Measurements from ENCODE around the gene KCNAB1.
A peak's percentile ranks its signal among the peaks of the same experiment; 100 is the strongest.
"Not testable (repeated sequence)": the region's sequence is repeated elsewhere in the genome, so short reads cannot be mapped to it uniquely, and the experiment has no call there.

The KCNAB1 gene

GRCh38 chr3:156137397-156137796 lies 17.0 kb downstream of the KCNAB1 start:
- DNase-seq (ENCODE audit: low read depth in 2 of 2), result not testable (repeated sequence)

GRCh38 chr3:156140001-156140595 lies 19.7 kb downstream of the KCNAB1 start:
- DNase-seq (ENCODE audit: low read depth in 2 of 2), result no peak

- DNase-seq (ENCODE audit: low read depth in 2 of 2), result no peak
Observed at GRCh38 chr3:156142702-156143101, 22.3 kb downstream of the KCNAB1 start.

GRCh38 chr3:156143136-156143535 lies 22.8 kb downstream of the KCNAB1 start:
- no peak for DNase-seq (ENCODE audit: low read depth in 2 of 2)

GRCh38 chr3:156144060-156144459 lies 23.7 kb downstream of the KCNAB1 start:
- DNase-seq (ENCODE audit: low read depth in 2 of 2), result no peak

GRCh38 chr3:156145866-156146265 lies 25.5 kb downstream of the KCNAB1 start:
- DNase-seq (ENCODE audit: low read depth in 2 of 2), result no peak

- DNase-seq (ENCODE audit: low read depth in 2 of 2), result no peak
Observed at GRCh38 chr3:156148345-156148945, 28.1 kb downstream of the KCNAB1 start.

- no peak for DNase-seq (ENCODE audit: low read depth in 2 of 2)
Observed at GRCh38 chr3:156148946-156149381, 28.6 kb downstream of the KCNAB1 start.

- no peak for DNase-seq (ENCODE audit: low read depth in 2 of 2)
Observed at GRCh38 chr3:156149876-156150275, 29.5 kb downstream of the KCNAB1 start.

- no peak for DNase-seq (ENCODE audit: low read depth in 2 of 2)
Observed at GRCh38 chr3:156150434-156151066, 30.2 kb downstream of the KCNAB1 start.

- DNase-seq (ENCODE audit: low read depth in 2 of 2), result peak; percentile 10 to 11
Observed at GRCh38 chr3:156151824-156152428, 31.5 kb downstream of the KCNAB1 start.

GRCh38 chr3:156158656-156159295 lies 38.4 kb downstream of the KCNAB1 start:
- no peak for DNase-seq (ENCODE audit: low read depth in 2 of 2)

- no peak for DNase-seq (ENCODE audit: low read depth in 2 of 2)
Observed at GRCh38 chr3:156160647-156161046, 40.3 kb downstream of the KCNAB1 start.

GRCh38 chr3:156161172-156161571 lies 40.8 kb downstream of the KCNAB1 start:
- no peak for DNase-seq (ENCODE audit: low read depth in 2 of 2)

GRCh38 chr3:156163848-156164247 lies 43.5 kb downstream of the KCNAB1 start:
- no peak for DNase-seq (ENCODE audit: low read depth in 2 of 2)

GRCh38 chr3:156166808-156167207 lies 46.4 kb downstream of the KCNAB1 start:
- no peak for DNase-seq (ENCODE audit: low read depth in 2 of 2)

GRCh38 chr3:156170571-156170970 lies 50.2 kb downstream of the KCNAB1 start:
- no peak for DNase-seq (ENCODE audit: low read depth in 2 of 2)

GRCh38 chr3:156171281-156172267 lies 51.2 kb downstream of the KCNAB1 start:
- DNase-seq (ENCODE audit: low read depth in 2 of 2), result no peak

GRCh38 chr3:156172536-156172935 lies 52.2 kb downstream of the KCNAB1 start:
- DNase-seq (ENCODE audit: low read depth in 2 of 2), result no peak

- no peak for DNase-seq (ENCODE audit: low read depth in 2 of 2)
Observed at GRCh38 chr3:156174229-156174847, 54.0 kb downstream of the KCNAB1 start.

- DNase-seq (ENCODE audit: low read depth in 2 of 2), result no peak
Observed at GRCh38 chr3:156175570-156175969, 55.2 kb downstream of the KCNAB1 start.

Measured in activated CD8-positive, alpha-beta memory T cell treated with anti-CD3 and anti-CD28 coated beads for 4 hours (primary cell).